NCI-H510A (cell line): ENCODE data around the gene TMEM25.
"Not testable (repeated sequence)": the region's sequence is repeated elsewhere in the genome, so short reads cannot be mapped to it uniquely, and the experiment has no call there.

ENCODE experiments used
- DNase-seq: peaks from one replicate; lab custom pipeline; 2025; lab: John Stamatoyannopoulos, UW

TMEM25 gene

GRCh38 chr11:118530683-118531596 lies at the start of gene TMEM25:
TMEM25 (plus strand) TSS chr11:118531192; CDS start chr11:118531802, 610 bp downstream.
- peak; percentile 38 for DNase-seq

GRCh38 chr11:118481238-118481637 lies 49.8 kb upstream of the TMEM25 start:
- not testable (repeated sequence) for DNase-seq

- no peak for DNase-seq
Measured at GRCh38 chr11:118484405-118484804, 46.6 kb upstream of the TMEM25 start.

- DNase-seq: no peak
Measured at GRCh38 chr11:118485273-118485672, 45.7 kb upstream of the TMEM25 start.

- DNase-seq: peak; percentile 12
Measured at GRCh38 chr11:118488480-118489109, 42.4 kb upstream of the TMEM25 start.

GRCh38 chr11:118491041-118491440 lies 40.0 kb upstream of the TMEM25 start:
- no peak for DNase-seq

GRCh38 chr11:118497831-118498230 lies 33.2 kb upstream of the TMEM25 start:
- no peak for DNase-seq

GRCh38 chr11:118503216-118503615 lies 27.8 kb upstream of the TMEM25 start:
- DNase-seq: no peak

- no peak for DNase-seq
Measured at GRCh38 chr11:118511601-118512000, 19.4 kb upstream of the TMEM25 start.

- DNase-seq: no peak
Measured at GRCh38 chr11:118514103-118514502, 16.9 kb upstream of the TMEM25 start.

- no peak for DNase-seq
Measured at GRCh38 chr11:118519549-118519948, 11.4 kb upstream of the TMEM25 start.

- DNase-seq: no peak
Measured at GRCh38 chr11:118521892-118522311, 9.1 kb upstream of the TMEM25 start.

- no peak for DNase-seq
Measured at GRCh38 chr11:118522571-118523072, 8.4 kb upstream of the TMEM25 start.

GRCh38 chr11:118524356-118524755 lies 6.6 kb upstream of the TMEM25 start:
- no peak for DNase-seq

GRCh38 chr11:118524757-118525470 lies 6.1 kb upstream of the TMEM25 start:
- no peak for DNase-seq

- no peak for DNase-seq
Measured at GRCh38 chr11:118526688-118527087, 4.3 kb upstream of the TMEM25 start.

GRCh38 chr11:118527109-118527508 lies 3.9 kb upstream of the TMEM25 start, which contains the start of gene TTC36:
TTC36 (plus strand) TSS chr11:118527474; CDS start chr11:118527495, 21 bp downstream.
- no peak for DNase-seq

- DNase-seq: no peak
Measured at GRCh38 chr11:118528511-118528910, 2.5 kb upstream of the TMEM25 start.

GRCh38 chr11:118529584-118530175 lies 1.3 kb upstream of the TMEM25 start:
- DNase-seq: no peak

GRCh38 chr11:118530180-118530682 lies 761 bp upstream of the TMEM25 start:
- no peak for DNase-seq

- DNase-seq: no peak
Measured at GRCh38 chr11:118531597-118532084, 649 bp downstream of the TMEM25 start.
